ENCODE data around the gene SLC35D2. TPM values are rescaled to one million over a fixed set of nuclear protein-coding genes. Genes with fewer than 3 reads are reported as not detected.
"Not testable (repeated sequence)": the region's sequence is repeated elsewhere in the genome, so short reads cannot be mapped to it uniquely, and the experiment has no call there.

The SLC35D2 gene
- total and polyA plus RNA-seq, 4 donors, result 19.2 to 44.6 (median 27.5) TPM

GRCh38 chr9:96322210-96322609 lies 61.3 kb downstream of the SLC35D2 start:
- not testable (repeated sequence) for H3K4me3 ChIP-seq (ENCODE audit: low read depth in 1 of 3, low read length in 3 of 3); H3K9me3 ChIP-seq (ENCODE audit: control insufficient read depth in 4 of 4, low read length in 3 of 4); H3K27ac ChIP-seq (ENCODE audit: low read depth in 1 of 2, low read length in 2 of 2); DNase-seq (ENCODE audit: low spot score); H3K27me3 ChIP-seq (ENCODE audit: control insufficient read depth in 4 of 4, insufficient read depth in 4 of 4, low read length in 3 of 4); H3K4me1 ChIP-seq (ENCODE audit: control insufficient read depth in 4 of 4, insufficient read depth in 4 of 4, low read length in 3 of 4); H3K9ac ChIP-seq (ENCODE audit: low read depth in 1 of 2, low read length in 2 of 2)
- WGBS, result 93% methylated on average over 3 of the region's 3 CpGs
- H3K36me3 ChIP-seq (ENCODE audit: control insufficient read depth in 4 of 4, insufficient read depth in 3 of 4, low read depth in 1 of 4, low read length in 3 of 4), result peaks cover 3 to 31% (median 17%) of the 10 kb centered on the region in 4 donors

GRCh38 chr9:96321515-96321914 lies 62.0 kb downstream of the SLC35D2 start:
- no peak for TF ChIP-seq SP1 (IDR thresholded peaks at IDR 0.05)
- no peak for TF ChIP-seq TAF1 (conservative IDR thresholded peaks at IDR 0.05)
- TF ChIP-seq ATF3 (IDR thresholded peaks at IDR 0.05), result no peak
- no peak for DNase-seq (ENCODE audit: low spot score)
- peaks cover 3 to 31% (median 17%) of the 10 kb centered on the region in 4 donors for H3K36me3 ChIP-seq (ENCODE audit: control insufficient read depth in 4 of 4, insufficient read depth in 3 of 4, low read depth in 1 of 4, low read length in 3 of 4)
- H3K9me3 ChIP-seq (ENCODE audit: control insufficient read depth in 4 of 4, low read length in 3 of 4), result no peaks in the 10 kb centered on the region
- no peak overlapping the region for H3K27ac ChIP-seq (ENCODE audit: low read depth in 1 of 2, low read length in 2 of 2)
- 93% methylated on average over 7 of the region's 7 CpGs for WGBS
- H3K4me1 ChIP-seq (ENCODE audit: control insufficient read depth in 4 of 4, insufficient read depth in 4 of 4, low read length in 3 of 4), result no peaks in the 10 kb centered on the region
- no peak overlapping the region for H3K4me3 ChIP-seq (ENCODE audit: low read depth in 1 of 3, low read length in 3 of 3)
- no peak overlapping the region for H3K9ac ChIP-seq (ENCODE audit: low read depth in 1 of 2, low read length in 2 of 2)
- no peaks in the 10 kb centered on the region for H3K27me3 ChIP-seq (ENCODE audit: control insufficient read depth in 4 of 4, insufficient read depth in 4 of 4, low read length in 3 of 4)

GRCh38 chr9:96320749-96321280 lies 62.7 kb downstream of the SLC35D2 start:
- Histone ChIP-seq H3K4me3 (ENCODE audit: low read depth in 1 of 3, low read length in 3 of 3) (no peak overlapping the region), H3K27ac (ENCODE audit: low read depth in 1 of 2, low read length in 2 of 2) (no peak overlapping the region), H3K4me1 (ENCODE audit: control insufficient read depth in 4 of 4, insufficient read depth in 4 of 4, low read length in 3 of 4) (no peaks in the 10 kb centered on the region), H3K9ac (ENCODE audit: low read depth in 1 of 2, low read length in 2 of 2) (no peak overlapping the region), H3K36me3 (ENCODE audit: control insufficient read depth in 4 of 4, insufficient read depth in 3 of 4, low read depth in 1 of 4, low read length in 3 of 4) (peaks cover 3 to 31% (median 17%) of the 10 kb centered on the region in 4 donors), H3K9me3 (ENCODE audit: control insufficient read depth in 4 of 4, low read length in 3 of 4) (no peaks in the 10 kb centered on the region), H3K27me3 (ENCODE audit: control insufficient read depth in 4 of 4, insufficient read depth in 4 of 4, low read length in 3 of 4) (no peaks in the 10 kb centered on the region)
- 89% methylated on average over 8 of the region's 8 CpGs for WGBS
- DNase-seq (ENCODE audit: low spot score), result no peak
- no peak for TF ChIP-seq FOXA1 (IDR thresholded peaks at IDR 0.05)
- TF ChIP-seq RXRA (IDR thresholded peaks at IDR 0.05), result no peak
- no peak for TF ChIP-seq JUND (IDR thresholded peaks at IDR 0.05)
- TF ChIP-seq FOXA2 (IDR thresholded peaks at IDR 0.05), result no peak
- TF ChIP-seq CTCF (IDR thresholded peaks at IDR 0.05; ENCODE audit: low read depth, low read length, missing input control), result no peak
- no peak for TF ChIP-seq TAF1 (conservative IDR thresholded peaks at IDR 0.05)
- TF ChIP-seq HNF4G (IDR thresholded peaks at IDR 0.05), result no peak
- TF ChIP-seq NR2F2 (IDR thresholded peaks at IDR 0.05), result no peak
- TF ChIP-seq GABPA (IDR thresholded peaks at IDR 0.05 in 1 of 2, conservative IDR thresholded peaks at IDR 0.05 in 1 of 2), result no peak
- TF ChIP-seq REST (IDR thresholded peaks at IDR 0.05), result no peak
- TF ChIP-seq SP1 (IDR thresholded peaks at IDR 0.05), result no peak
- TF ChIP-seq ATF3 (IDR thresholded peaks at IDR 0.05), result no peak
- TF ChIP-seq YY1 (IDR thresholded peaks at IDR 0.05), result no peak
- TF ChIP-seq EGR1 (IDR thresholded peaks at IDR 0.05; ENCODE audit: low read depth in 2 of 2), result no peak
- no peak for TF ChIP-seq ZBTB33 (IDR thresholded peaks at IDR 0.05)
- TF ChIP-seq MAX (IDR thresholded peaks at IDR 0.05), result no peak
- TF ChIP-seq HNF4A (conservative IDR thresholded peaks at IDR 0.05), result no peak
